NCI-H1105 (cell line): ENCODE results near the gene SPOPL.
"Not testable (repeated sequence)": the region's sequence is repeated elsewhere in the genome, so short reads cannot be mapped to it uniquely, and the experiment has no call there.

Experiments
- DNase-seq: peaks from one replicate; lab custom pipeline; 2025; lab: John Stamatoyannopoulos, UW

The SPOPL gene

DNA sequence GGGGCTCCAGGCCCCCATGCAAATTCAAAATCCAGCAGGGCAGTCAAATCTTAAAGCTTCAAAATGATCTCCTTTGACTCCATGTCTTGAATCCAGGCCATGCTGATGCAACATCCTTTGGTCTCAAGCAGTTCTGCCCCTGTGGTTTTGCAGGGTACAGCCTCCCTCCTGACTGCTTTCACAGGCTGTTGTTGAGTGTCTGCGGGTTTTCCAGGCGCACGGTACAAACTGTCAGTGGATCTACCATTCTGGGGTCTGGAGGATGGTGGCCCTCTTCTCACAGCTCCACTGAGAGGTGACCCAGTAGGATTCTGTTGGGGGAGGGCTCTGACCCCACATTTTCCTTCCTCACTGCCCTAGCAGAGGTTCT is 22.1 kb downstream of the SPOPL start:
- not testable (repeated sequence) for DNase-seq

- not testable (repeated sequence) for DNase-seq
These were observed 22.8 kb downstream of the SPOPL start for GRCh38 chr2:138524353-138524752.

GRCh38 chr2:138531913-138532312 is 30.3 kb downstream of the SPOPL start:
- DNase-seq, result no peak

DNA sequence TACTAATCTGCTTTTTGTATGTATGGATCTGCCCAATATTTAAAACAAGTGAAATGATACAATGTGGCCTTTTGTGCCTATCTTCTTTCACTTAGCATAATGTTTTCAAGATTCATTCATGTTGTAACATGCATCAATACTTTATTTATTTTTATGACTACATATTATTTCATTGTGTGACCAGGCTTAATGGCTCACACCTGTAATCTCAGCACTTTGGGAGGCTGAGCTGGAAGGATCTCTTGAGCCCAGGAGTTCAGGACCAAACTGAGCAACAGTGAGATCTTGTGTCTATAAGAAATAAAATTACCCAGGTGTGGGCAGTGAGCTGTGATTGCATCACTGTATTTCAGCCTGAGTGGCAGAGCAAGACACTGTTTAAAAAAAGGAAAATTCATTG is 33.2 kb downstream of the SPOPL start:
- no peak for DNase-seq

GRCh38 chr2:138536302-138536701 is 34.7 kb downstream of the SPOPL start:
- peak; percentile 42 for DNase-seq

GRCh38 chr2:138536740-138537139 is 35.2 kb downstream of the SPOPL start:
- DNase-seq, result no peak

- no peak for DNase-seq
These were observed 35.8 kb downstream of the SPOPL start for GRCh38 chr2:138537170-138537915.

- DNase-seq, result not testable (repeated sequence)
These were observed 42.6 kb downstream of the SPOPL start for GRCh38 chr2:138544206-138544605.

GRCh38 chr2:138548796-138549195 is 47.2 kb downstream of the SPOPL start:
- DNase-seq, result no peak

- DNase-seq, result no peak
These were observed 48.6 kb downstream of the SPOPL start for GRCh38 chr2:138550172-138550571.

DNA sequence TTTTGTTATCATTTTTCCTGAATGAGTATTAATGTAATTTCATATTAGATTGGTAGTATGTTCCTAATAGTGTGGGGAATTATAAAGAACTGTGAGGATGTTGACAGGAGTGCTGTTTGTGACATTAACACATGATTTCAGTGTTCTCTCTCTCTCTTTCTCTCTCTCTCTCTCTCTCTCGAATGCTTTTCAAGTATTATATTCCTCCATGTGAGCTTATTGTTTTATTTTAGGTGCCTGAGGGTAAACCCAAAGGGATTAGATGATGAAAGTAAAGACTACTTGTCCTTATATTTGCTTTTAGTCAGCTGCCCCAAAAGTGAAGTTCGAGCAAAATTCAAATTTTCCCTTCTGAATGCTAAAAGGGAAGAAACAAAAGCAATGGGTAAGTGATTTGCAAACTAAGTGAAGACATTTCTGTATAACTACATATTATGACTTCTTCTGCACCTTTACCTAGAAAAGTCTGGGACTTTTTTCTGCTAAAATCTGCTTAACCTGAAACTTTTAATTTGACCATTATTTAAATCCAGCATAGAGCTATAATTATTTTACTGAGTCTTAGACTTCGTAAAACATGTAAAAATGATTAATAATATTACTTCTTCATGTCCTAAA is 49.2 kb downstream of the SPOPL start:
- DNase-seq, result no peak

- no peak for DNase-seq
These were observed 52.6 kb downstream of the SPOPL start for GRCh38 chr2:138554123-138554522.

DNA sequence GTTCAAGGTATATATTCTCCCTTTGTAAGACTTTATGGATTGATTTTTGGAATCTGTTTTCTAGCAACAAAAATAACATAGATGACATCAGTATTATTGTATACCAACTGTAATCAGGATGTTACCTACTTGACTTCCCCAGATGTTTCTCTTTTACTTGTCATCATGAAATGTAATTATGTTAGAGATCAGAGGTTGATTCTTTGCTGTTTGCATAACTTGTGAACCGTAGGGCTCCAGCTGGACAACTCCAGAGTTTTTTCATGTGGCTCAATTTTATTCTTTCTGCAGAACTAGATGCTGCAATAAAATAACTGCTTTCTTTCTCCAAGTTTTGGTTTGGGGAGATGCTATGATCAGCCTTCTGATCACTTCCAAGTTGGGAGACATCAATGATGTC is 58.1 kb downstream of the SPOPL start:
- DNase-seq, result no peak

DNA sequence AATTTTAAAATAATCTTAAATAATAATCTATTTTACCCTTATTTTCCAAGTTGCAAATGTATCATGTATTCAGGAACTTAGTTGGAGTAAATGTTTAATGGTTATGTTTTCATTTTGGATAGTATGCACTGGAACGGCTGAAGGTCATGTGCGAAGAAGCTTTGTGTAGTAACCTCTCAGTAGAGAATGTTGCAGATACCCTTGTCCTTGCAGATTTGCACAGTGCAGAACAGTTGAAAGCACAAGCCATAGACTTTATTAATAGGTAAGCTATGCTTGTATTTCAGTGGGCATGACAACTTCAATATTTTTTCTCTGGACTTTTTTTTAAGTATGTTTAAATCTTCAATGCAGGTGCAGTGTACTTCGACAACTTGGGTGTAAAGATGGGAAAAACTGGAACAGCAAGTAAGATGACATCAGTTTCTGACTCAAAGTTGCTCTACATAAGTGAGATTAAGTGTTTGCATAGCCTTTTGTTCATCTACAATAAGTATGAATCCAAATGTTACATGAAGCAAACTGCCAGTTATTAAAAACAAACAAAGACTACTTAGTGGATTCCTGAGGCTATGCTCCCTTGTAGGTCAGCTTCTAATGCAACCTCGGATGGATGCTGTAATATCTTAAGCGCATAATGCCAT is 63.1 kb downstream of the SPOPL start:
- no peak for DNase-seq

GRCh38 chr2:138565230-138565598 is 63.6 kb downstream of the SPOPL start:
- DNase-seq, result no peak

- peak; percentile 34 for DNase-seq
These were observed 70.7 kb downstream of the SPOPL start for GRCh38 chr2:138572318-138572717.

DNA sequence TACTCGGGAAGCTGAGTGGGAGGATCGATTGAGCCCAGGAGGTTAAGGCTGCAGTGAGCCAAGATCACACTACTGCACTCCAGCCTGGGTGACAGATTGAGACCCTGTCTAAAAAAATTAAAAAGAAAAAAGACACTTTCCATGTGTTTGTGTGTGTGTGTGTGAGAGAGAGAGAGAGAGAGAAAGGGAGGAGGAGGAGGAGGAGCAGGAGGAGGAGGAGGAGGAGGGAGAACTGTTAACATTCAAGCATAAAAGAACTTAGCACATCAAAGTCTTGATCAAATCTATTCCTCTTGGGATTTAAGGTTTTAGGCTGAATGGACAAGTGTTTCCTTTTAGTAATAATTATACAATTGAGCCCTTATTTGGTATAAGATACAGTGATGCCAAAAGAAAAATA is 75.5 kb downstream of the SPOPL start:
- DNase-seq, result no peak

DNA sequence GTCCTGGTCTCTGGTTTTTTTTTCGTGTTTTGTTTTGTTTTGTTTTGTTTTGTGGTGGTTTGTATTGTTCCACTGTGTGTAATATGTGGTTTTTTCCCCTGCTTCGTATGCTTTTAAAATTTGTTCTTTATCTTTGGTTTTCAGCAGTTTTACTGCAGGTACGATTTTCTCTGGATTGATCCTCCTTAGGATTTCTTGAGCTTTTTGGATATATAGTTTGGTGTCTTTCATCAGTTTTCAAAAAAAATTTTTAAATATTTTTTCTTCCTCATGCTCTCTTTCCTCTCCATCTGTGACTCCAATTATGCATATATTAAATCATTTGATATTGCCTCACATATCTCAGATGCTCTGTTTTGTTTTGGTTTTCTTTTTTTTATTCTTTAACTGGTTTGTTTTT is 78.0 kb downstream of the SPOPL start:
- no peak for DNase-seq

DNA sequence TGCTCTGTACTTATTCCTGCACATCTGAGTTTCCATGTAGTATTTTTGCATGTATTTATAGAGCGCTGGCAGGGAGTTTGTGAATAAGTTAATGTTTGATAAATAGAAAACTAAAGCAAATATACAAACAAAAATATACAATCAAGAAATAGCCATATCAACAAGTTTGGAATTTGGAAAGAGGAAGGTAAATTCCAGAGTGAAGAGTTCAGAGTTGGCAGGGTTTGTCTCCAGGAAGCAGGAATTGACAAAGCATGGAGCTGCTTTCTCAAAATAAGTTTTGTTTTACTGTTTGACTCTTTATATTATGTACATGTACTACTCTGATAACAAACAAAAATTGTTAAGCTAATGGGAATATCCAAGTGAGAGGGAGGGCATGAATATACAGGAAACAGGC is 80.3 kb downstream of the SPOPL start:
- DNase-seq, result no peak

DNA sequence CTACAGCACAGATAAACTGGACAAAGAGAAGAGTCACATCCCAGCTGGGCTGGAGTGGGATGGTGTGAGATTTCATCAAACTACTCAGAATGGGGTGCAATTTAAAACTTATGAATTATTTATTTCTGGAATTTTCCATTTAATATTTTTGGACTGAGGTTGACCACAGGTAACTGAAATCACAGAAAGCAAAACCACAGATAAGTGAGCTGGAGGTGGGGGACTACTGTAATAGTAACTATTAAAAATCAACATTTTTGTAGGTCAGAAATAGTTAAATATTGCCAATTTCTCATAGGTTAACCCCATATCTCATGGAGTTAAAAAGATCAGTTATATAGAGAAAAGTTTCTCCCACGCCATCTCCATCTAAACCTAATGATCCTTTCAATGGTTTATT is 88.1 kb downstream of the SPOPL start:
- no peak for DNase-seq

DNA sequence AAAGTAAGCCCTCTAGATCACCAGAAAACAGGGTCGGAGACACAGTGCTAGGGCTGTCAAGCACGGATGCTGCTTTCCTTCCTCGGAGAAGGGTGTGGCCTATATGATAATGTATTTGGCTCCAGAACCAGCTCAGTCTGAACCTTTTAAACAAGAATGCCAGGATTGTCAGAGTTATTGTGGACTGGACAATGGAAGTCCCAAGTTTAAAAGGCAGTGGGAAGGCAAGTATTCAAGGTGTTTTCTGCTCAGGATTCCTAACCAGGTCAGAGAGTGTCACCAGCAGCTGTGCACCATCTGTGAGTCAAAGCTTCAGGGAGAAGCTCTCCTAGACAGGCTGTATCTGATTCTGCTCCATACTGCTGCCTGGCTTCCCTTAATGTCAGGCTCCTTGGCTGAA is 94.8 kb downstream of the SPOPL start:
- no peak for DNase-seq

- no peak for DNase-seq
These were observed 99.3 kb downstream of the SPOPL start for GRCh38 chr2:138600732-138601457.
